RKO (cell line): ENCODE data around the gene LRRC75B.
"Not testable (repeated sequence)": the region's sequence is repeated elsewhere in the genome, so short reads cannot be mapped to it uniquely, and the experiment has no call there.

Source experiments
- DNase-seq: peaks from one replicate; pipeline ENCODE4 v3.0.0-alpha.2; 2016; ENCODE audit warnings: low spot score

Gene LRRC75B

GRCh38 chr22:24553597-24554312 is 39.1 kb downstream of the LRRC75B start:
- DNase-seq, result no peak

GRCh38 chr22:24552503-24553286 is 40.2 kb downstream of the LRRC75B start:
- not testable (repeated sequence) for DNase-seq

- DNase-seq, result no peak
These were observed 41.9 kb downstream of the LRRC75B start for GRCh38 chr22:24550902-24551435.

GRCh38 chr22:24550028-24550901 is 42.6 kb downstream of the LRRC75B start:
- no peak for DNase-seq

- no peak for DNase-seq
These were observed 44.1 kb downstream of the LRRC75B start for GRCh38 chr22:24548812-24549211.

- DNase-seq, result no peak
These were observed 49.1 kb downstream of the LRRC75B start for GRCh38 chr22:24543679-24544243.

GRCh38 chr22:24543185-24543601 is 49.7 kb downstream of the LRRC75B start:
- no peak for DNase-seq

GRCh38 chr22:24542641-24543040 is 50.2 kb downstream of the LRRC75B start:
- no peak for DNase-seq

GRCh38 chr22:24541681-24542515 is 51.0 kb downstream of the LRRC75B start:
- DNase-seq, result no peak

- DNase-seq, result no peak
These were observed 52.4 kb downstream of the LRRC75B start for GRCh38 chr22:24540470-24540869.

- no peak for DNase-seq
These were observed 56.8 kb downstream of the LRRC75B start for GRCh38 chr22:24536089-24536488.
